ENCODE measurements around the gene NALCN.

The NALCN gene

GRCh38 chr13:101417043-101417406 is 717 bp upstream of the NALCN start:
- Histone ChIP-seq H3K27ac (no peak overlapping the region), H3K4me2 (no peak overlapping the region)

GRCh38 chr13:101415358-101416174 is 742 bp downstream of the NALCN start:
- H3K9ac ChIP-seq: no peak overlapping the region
- no peak overlapping the region for H3K4me3 ChIP-seq

More at GRCh38 chr13:101417043-101417406, 717 bp upstream of the NALCN start:
- Histone ChIP-seq H3K9me3 (peaks cover 10% of the 10 kb centered on the region), H3K36me3 (no peaks in the 10 kb centered on the region), H3K9ac (no peak overlapping the region), H3K4me3 (no peak overlapping the region), H3K4me1 (no peaks in the 10 kb centered on the region), H3K27me3 (no peaks in the 10 kb centered on the region), H4K20me1 (no peaks in the 10 kb centered on the region)
- TF ChIP-seq Cebpa-rat (IDR thresholded peaks at IDR 0.05): no peak

GRCh38 chr13:101412076-101412475 is 4.2 kb downstream of the NALCN start:
- TF ChIP-seq Cebpa-rat (IDR thresholded peaks at IDR 0.05): no peak
- Histone ChIP-seq H3K36me3 (no peaks in the 10 kb centered on the region), H3K9me3 (peaks cover 10% of the 10 kb centered on the region), H4K20me1 (no peaks in the 10 kb centered on the region), H3K4me1 (no peaks in the 10 kb centered on the region), H3K27me3 (no peaks in the 10 kb centered on the region), H3K4me3 (no peak overlapping the region), H3K4me2 (no peak overlapping the region), H3K27ac (no peak overlapping the region), H3K9ac (no peak overlapping the region)

More at GRCh38 chr13:101415358-101416174, 742 bp downstream of the NALCN start:
- no peaks in the 10 kb centered on the region for H4K20me1 ChIP-seq
- H3K27ac ChIP-seq: no peak overlapping the region
- H3K27me3 ChIP-seq: no peaks in the 10 kb centered on the region
- H3K4me1 ChIP-seq: no peaks in the 10 kb centered on the region
- TF ChIP-seq Cebpa-rat (IDR thresholded peaks at IDR 0.05): no peak
- peaks cover 10% of the 10 kb centered on the region for H3K9me3 ChIP-seq
- no peaks in the 10 kb centered on the region for H3K36me3 ChIP-seq
- no peak overlapping the region for H3K4me2 ChIP-seq

GRCh38 chr13:101408992-101409656 is 7.2 kb downstream of the NALCN start:
- Histone ChIP-seq H3K4me3 (no peak overlapping the region), H3K36me3 (no peaks in the 10 kb centered on the region), H4K20me1 (no peaks in the 10 kb centered on the region), H3K27me3 (no peaks in the 10 kb centered on the region), H3K4me2 (no peak overlapping the region), H3K9me3 (no peaks in the 10 kb centered on the region), H3K27ac (no peak overlapping the region), H3K9ac (no peak overlapping the region), H3K4me1 (no peaks in the 10 kb centered on the region)
- TF ChIP-seq Cebpa-rat (IDR thresholded peaks at IDR 0.05): no peak

GRCh38 chr13:101408154-101408553 is 8.2 kb downstream of the NALCN start:
- Histone ChIP-seq H3K4me3 (no peak overlapping the region), H3K9ac (no peak overlapping the region), H4K20me1 (no peaks in the 10 kb centered on the region), H3K4me1 (no peaks in the 10 kb centered on the region), H3K9me3 (no peaks in the 10 kb centered on the region), H3K27me3 (no peaks in the 10 kb centered on the region), H3K4me2 (no peak overlapping the region), H3K36me3 (no peaks in the 10 kb centered on the region), H3K27ac (no peak overlapping the region)
- TF ChIP-seq Cebpa-rat (IDR thresholded peaks at IDR 0.05): no peak

GRCh38 chr13:101406791-101407190 is 9.5 kb downstream of the NALCN start:
- H3K27me3 ChIP-seq: no peaks in the 10 kb centered on the region
- H3K36me3 ChIP-seq: no peaks in the 10 kb centered on the region
- TF ChIP-seq Cebpa-rat (IDR thresholded peaks at IDR 0.05): no peak
- H3K4me3 ChIP-seq: no peak overlapping the region
- no peak overlapping the region for H3K9ac ChIP-seq
- no peaks in the 10 kb centered on the region for H3K9me3 ChIP-seq
- H4K20me1 ChIP-seq: no peaks in the 10 kb centered on the region
- H3K4me1 ChIP-seq: no peaks in the 10 kb centered on the region
- no peak overlapping the region for H3K27ac ChIP-seq
- no peak overlapping the region for H3K4me2 ChIP-seq

GRCh38 chr13:101401196-101401595 is 15.1 kb downstream of the NALCN start:
- H4K20me1 ChIP-seq: no peaks in the 10 kb centered on the region
- no peak overlapping the region for H3K9ac ChIP-seq
- H3K4me1 ChIP-seq: no peaks in the 10 kb centered on the region
- no peak overlapping the region for H3K4me3 ChIP-seq
- no peak overlapping the region for H3K4me2 ChIP-seq
- no peak for TF ChIP-seq Cebpa-rat (IDR thresholded peaks at IDR 0.05)
- no peaks in the 10 kb centered on the region for H3K36me3 ChIP-seq
- no peaks in the 10 kb centered on the region for H3K27me3 ChIP-seq
- no peaks in the 10 kb centered on the region for H3K9me3 ChIP-seq
- H3K27ac ChIP-seq: no peak overlapping the region

- Histone ChIP-seq H3K27ac (no peak overlapping the region), H3K27me3 (no peaks in the 10 kb centered on the region), H3K36me3 (no peaks in the 10 kb centered on the region), H3K4me2 (no peak overlapping the region), H3K9me3 (no peaks in the 10 kb centered on the region), H3K4me1 (no peaks in the 10 kb centered on the region), H4K20me1 (no peaks in the 10 kb centered on the region), H3K9ac (no peak overlapping the region), H3K4me3 (no peak overlapping the region)
- no peak for TF ChIP-seq Cebpa-rat (IDR thresholded peaks at IDR 0.05)
Observed at GRCh38 chr13:101399365-101399764, 16.9 kb downstream of the NALCN start.

GRCh38 chr13:101398920-101399319 is 17.4 kb downstream of the NALCN start:
- Histone ChIP-seq H3K4me3 (no peak overlapping the region), H4K20me1 (no peaks in the 10 kb centered on the region), H3K27me3 (no peaks in the 10 kb centered on the region), H3K4me2 (no peak overlapping the region), H3K4me1 (no peaks in the 10 kb centered on the region), H3K9ac (no peak overlapping the region), H3K9me3 (no peaks in the 10 kb centered on the region), H3K36me3 (no peaks in the 10 kb centered on the region), H3K27ac (no peak overlapping the region)
- TF ChIP-seq Cebpa-rat (IDR thresholded peaks at IDR 0.05): no peak

- Histone ChIP-seq H3K36me3 (no peaks in the 10 kb centered on the region), H3K9me3 (no peaks in the 10 kb centered on the region), H3K4me1 (no peaks in the 10 kb centered on the region), H3K4me3 (no peak overlapping the region), H3K27me3 (no peaks in the 10 kb centered on the region), H3K9ac (no peak overlapping the region), H3K4me2 (no peak overlapping the region), H3K27ac (no peak overlapping the region), H4K20me1 (no peaks in the 10 kb centered on the region)
- no peak for TF ChIP-seq Cebpa-rat (IDR thresholded peaks at IDR 0.05)
Observed at GRCh38 chr13:101398191-101398590, 18.1 kb downstream of the NALCN start.

Data from BLaER1 (cell line).